ENCODE measurements around the gene LY9.

GRCh38 chr1:160758521-160758920 lies 37.5 kb upstream of the LY9 start:
- TF ChIP-seq CTCF (IDR thresholded peaks at IDR 0.05) (no peak), POLR2A (IDR thresholded peaks at IDR 0.05) (no peak)

Measured in prostate gland (tissue), 2 donors.